ENCODE data around the gene OCA2.

GRCh38 chr15:28085489-28086174 is 13.5 kb downstream of the OCA2 start:
- TF ChIP-seq MXI1 (IDR thresholded peaks at IDR 0.05; ENCODE audit: borderline replicate concordance, low read depth, low read length) (no peak), CTCF (conservative IDR thresholded peaks at IDR 0.05; ENCODE audit: low read depth, low read length) (no peak), POLR2A (IDR thresholded peaks at IDR 0.05; ENCODE audit: low read depth, low read length) (no peak), FOS (IDR thresholded peaks at IDR 0.05; ENCODE audit: low read depth, low read length) (no peak), RAD21 (IDR thresholded peaks at IDR 0.05; ENCODE audit: low read length) (no peak), RFX5 (IDR thresholded peaks at IDR 0.05; ENCODE audit: low read depth, low read length) (no peak), RCOR1 (IDR thresholded peaks at IDR 0.05; ENCODE audit: insufficient replicate concordance, low read length) (no peak), SMC3 (IDR thresholded peaks at IDR 0.05; ENCODE audit: low read depth, low read length) (no peak), MAFK (IDR thresholded peaks at IDR 0.05; ENCODE audit: low read depth, low read length) (no peak), CEBPB (IDR thresholded peaks at IDR 0.05; ENCODE audit: low read depth, low read length) (no peak), BHLHE40 (IDR thresholded peaks at IDR 0.05; ENCODE audit: low read depth, low read length) (no peak), CHD1 (IDR thresholded peaks at IDR 0.05; ENCODE audit: low read depth, low read length) (no peak)
- TF ChIP-seq, protein P1, sequence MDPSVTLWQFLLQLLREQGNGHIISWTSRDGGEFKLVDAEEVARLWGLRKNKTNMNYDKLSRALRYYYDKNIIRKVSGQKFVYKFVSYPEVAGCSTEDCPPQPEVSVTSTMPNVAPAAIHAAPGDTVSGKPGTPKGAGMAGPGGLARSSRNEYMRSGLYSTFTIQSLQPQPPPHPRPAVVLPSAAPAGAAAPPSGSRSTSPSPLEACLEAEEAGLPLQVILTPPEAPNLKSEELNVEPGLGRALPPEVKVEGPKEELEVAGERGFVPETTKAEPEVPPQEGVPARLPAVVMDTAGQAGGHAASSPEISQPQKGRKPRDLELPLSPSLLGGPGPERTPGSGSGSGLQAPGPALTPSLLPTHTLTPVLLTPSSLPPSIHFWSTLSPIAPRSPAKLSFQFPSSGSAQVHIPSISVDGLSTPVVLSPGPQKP (IDR thresholded peaks at IDR 0.05; ENCODE audit: borderline replicate concordance, low read depth, low read length): no peak

Measured in IMR-90 (cell line).